ENCODE data around the gene TTC6. TPM values are rescaled to one million over a fixed set of nuclear protein-coding genes. Genes with fewer than 3 reads are reported as not detected.
A peak's percentile ranks its signal among the peaks of the same experiment; 100 is the strongest.
"Not testable (repeated sequence)": the region's sequence is repeated elsewhere in the genome, so short reads cannot be mapped to it uniquely, and the experiment has no call there.

TTC6 gene
- not detected for total RNA-seq

- no peak for DNase-seq
- H3K4me3 Mint-ChIP-seq, result peak within 1 kb of the TSS; percentile 54
- CTCF ChIA-PET, result no interaction called here
- H3K4me1 Mint-ChIP-seq (ENCODE audit: low read depth), result peaks cover 23% of the 10 kb centered on the region
- peak within 1 kb of the TSS; percentile 60 for H3K27ac Mint-ChIP-seq
- H3K36me3 Mint-ChIP-seq (ENCODE audit: low read depth), result peaks cover 24% of the 10 kb centered on the region
- H3K27me3 Mint-ChIP-seq (ENCODE audit: low read depth), result peaks cover 66% of the 10 kb centered on the region
- peak; percentile 55 for ATAC-seq
- POLR2A ChIA-PET, result no interaction called here
- H3K9me3 Mint-ChIP-seq (ENCODE audit: insufficient read depth), result peaks cover 14% of the 10 kb centered on the region
Measured at GRCh38 chr14:37594971-37595808, at the start of gene TTC6, which contains the start of gene FOXA1. TSS of gene TTC6 (plus strand) at chr14:37595629. CDS start at chr14:37622065, 26,436 bp downstream. TSS of gene FOXA1 (minus strand) at chr14:37595249. CDS start at chr14:37594972, 277 bp downstream.

- Mint-ChIP-seq H3K9me3 (ENCODE audit: insufficient read depth) (no peaks in the 10 kb centered on the region), H3K4me1 (ENCODE audit: low read depth) (no peaks in the 10 kb centered on the region), H3K27ac (no peak overlapping the region), H3K4me3 (no peak overlapping the region), H3K36me3 (ENCODE audit: low read depth) (no peaks in the 10 kb centered on the region), H3K27me3 (ENCODE audit: low read depth) (no peaks in the 10 kb centered on the region)
- no peak for DNase-seq
- ChIA-PET POLR2A (no interaction called here), CTCF (no interaction called here)
- no peak for ATAC-seq
Measured at GRCh38 chr14:37546621-37547447, 48.6 kb upstream of the TTC6 start.

- DNase-seq (no peak), ATAC-seq (no peak)
- Mint-ChIP-seq H3K27ac (no peak overlapping the region), H3K9me3 (ENCODE audit: insufficient read depth) (peaks cover 14% of the 10 kb centered on the region), H3K4me3 (no peak overlapping the region), H3K27me3 (ENCODE audit: low read depth) (no peaks in the 10 kb centered on the region), H3K36me3 (ENCODE audit: low read depth) (no peaks in the 10 kb centered on the region), H3K4me1 (ENCODE audit: low read depth) (no peaks in the 10 kb centered on the region)
- POLR2A ChIA-PET, result no interaction called here
- CTCF ChIA-PET, result no interaction called here
Measured at GRCh38 chr14:37550511-37550910, 44.9 kb upstream of the TTC6 start.

GRCh38 chr14:37551119-37551518 lies 44.3 kb upstream of the TTC6 start:
- no peak for DNase-seq
- Mint-ChIP-seq H3K27me3 (ENCODE audit: low read depth) (no peaks in the 10 kb centered on the region), H3K27ac (no peak overlapping the region), H3K9me3 (ENCODE audit: insufficient read depth) (peaks cover 14% of the 10 kb centered on the region), H3K4me3 (no peak overlapping the region), H3K4me1 (ENCODE audit: low read depth) (no peaks in the 10 kb centered on the region), H3K36me3 (ENCODE audit: low read depth) (no peaks in the 10 kb centered on the region)
- ChIA-PET CTCF (no interaction called here), POLR2A (no interaction called here)
- no peak for ATAC-seq

GRCh38 chr14:37553935-37554550 lies 41.4 kb upstream of the TTC6 start:
- CTCF ChIA-PET, result no interaction called here
- DNase-seq, result no peak
- Mint-ChIP-seq H3K36me3 (ENCODE audit: low read depth) (peaks cover 2% of the 10 kb centered on the region), H3K4me1 (ENCODE audit: low read depth) (no peaks in the 10 kb centered on the region), H3K4me3 (no peak overlapping the region), H3K27ac (no peak overlapping the region), H3K27me3 (ENCODE audit: low read depth) (no peaks in the 10 kb centered on the region), H3K9me3 (ENCODE audit: insufficient read depth) (peaks cover 14% of the 10 kb centered on the region)
- POLR2A ChIA-PET, result no interaction called here
- ATAC-seq, result no peak

GRCh38 chr14:37555596-37555995 lies 39.8 kb upstream of the TTC6 start:
- CTCF ChIA-PET; H3K4me1 Mint-ChIP-seq (ENCODE audit: low read depth); H3K36me3 Mint-ChIP-seq (ENCODE audit: low read depth); H3K27ac Mint-ChIP-seq; DNase-seq; ATAC-seq; POLR2A ChIA-PET; H3K27me3 Mint-ChIP-seq (ENCODE audit: low read depth); H3K4me3 Mint-ChIP-seq: not testable (repeated sequence)
- peaks cover 14% of the 10 kb centered on the region for H3K9me3 Mint-ChIP-seq (ENCODE audit: insufficient read depth)

GRCh38 chr14:37558740-37559139 lies 36.7 kb upstream of the TTC6 start:
- ChIA-PET CTCF (no interaction called here), POLR2A (no interaction called here)
- Mint-ChIP-seq H3K27me3 (ENCODE audit: low read depth) (no peaks in the 10 kb centered on the region), H3K4me1 (ENCODE audit: low read depth) (no peaks in the 10 kb centered on the region), H3K36me3 (ENCODE audit: low read depth) (peaks cover 2% of the 10 kb centered on the region), H3K27ac (no peak overlapping the region), H3K9me3 (ENCODE audit: insufficient read depth) (peaks cover 6% of the 10 kb centered on the region), H3K4me3 (no peak overlapping the region)
- no peak for ATAC-seq
- DNase-seq, result no peak

- CTCF ChIA-PET, result no interaction called here
- Mint-ChIP-seq H3K4me1 (ENCODE audit: low read depth) (no peaks in the 10 kb centered on the region), H3K27me3 (ENCODE audit: low read depth) (no peaks in the 10 kb centered on the region), H3K27ac (no peak overlapping the region), H3K36me3 (ENCODE audit: low read depth) (peaks cover 2% of the 10 kb centered on the region), H3K9me3 (ENCODE audit: insufficient read depth) (no peaks in the 10 kb centered on the region), H3K4me3 (no peak overlapping the region)
- DNase-seq (no peak), ATAC-seq (no peak)
- POLR2A ChIA-PET, result no interaction called here
Measured at GRCh38 chr14:37559386-37559785, 36.0 kb upstream of the TTC6 start.

GRCh38 chr14:37563189-37563588 lies 32.2 kb upstream of the TTC6 start:
- Mint-ChIP-seq H3K4me1 (ENCODE audit: low read depth) (no peaks in the 10 kb centered on the region), H3K27me3 (ENCODE audit: low read depth) (no peaks in the 10 kb centered on the region), H3K9me3 (ENCODE audit: insufficient read depth) (no peaks in the 10 kb centered on the region), H3K36me3 (ENCODE audit: low read depth) (no peaks in the 10 kb centered on the region), H3K4me3 (no peak overlapping the region), H3K27ac (no peak overlapping the region)
- no peak for ATAC-seq
- CTCF ChIA-PET, result no interaction called here
- POLR2A ChIA-PET, result no interaction called here
- no peak for DNase-seq

GRCh38 chr14:37565550-37565949 lies 29.9 kb upstream of the TTC6 start:
- Mint-ChIP-seq H3K9me3 (ENCODE audit: insufficient read depth) (no peaks in the 10 kb centered on the region), H3K27ac (no peak overlapping the region)
- POLR2A ChIA-PET, result no interaction called here

GRCh38 chr14:37566811-37567371 lies 28.5 kb upstream of the TTC6 start:
- ChIA-PET CTCF (no interaction called here), POLR2A (no interaction called here)
- no peak overlapping the region for H3K27ac Mint-ChIP-seq
- no peak overlapping the region for H3K4me3 Mint-ChIP-seq
- H3K27me3 Mint-ChIP-seq (ENCODE audit: low read depth), result no peaks in the 10 kb centered on the region
- H3K36me3 Mint-ChIP-seq (ENCODE audit: low read depth), result no peaks in the 10 kb centered on the region
- no peak for ATAC-seq
- no peak for DNase-seq
- H3K9me3 Mint-ChIP-seq (ENCODE audit: insufficient read depth), result no peaks in the 10 kb centered on the region
- no peaks in the 10 kb centered on the region for H3K4me1 Mint-ChIP-seq (ENCODE audit: low read depth)

More at GRCh38 chr14:37565550-37565949, 29.9 kb upstream of the TTC6 start:
- H3K4me1 Mint-ChIP-seq (ENCODE audit: low read depth), result no peaks in the 10 kb centered on the region
- H3K4me3 Mint-ChIP-seq, result no peak overlapping the region
- ATAC-seq, result no peak
- no peak for DNase-seq
- no peaks in the 10 kb centered on the region for H3K36me3 Mint-ChIP-seq (ENCODE audit: low read depth)
- H3K27me3 Mint-ChIP-seq (ENCODE audit: low read depth), result no peaks in the 10 kb centered on the region
- CTCF ChIA-PET, result no interaction called here

GRCh38 chr14:37569729-37570128 lies 25.7 kb upstream of the TTC6 start:
- H3K36me3 Mint-ChIP-seq (ENCODE audit: low read depth), result no peaks in the 10 kb centered on the region
- POLR2A ChIA-PET, result no interaction called here
- DNase-seq, result no peak
- CTCF ChIA-PET, result no interaction called here
- no peak overlapping the region for H3K4me3 Mint-ChIP-seq
- no peaks in the 10 kb centered on the region for H3K4me1 Mint-ChIP-seq (ENCODE audit: low read depth)
- no peaks in the 10 kb centered on the region for H3K27me3 Mint-ChIP-seq (ENCODE audit: low read depth)
- ATAC-seq, result no peak
- no peak overlapping the region for H3K27ac Mint-ChIP-seq
- H3K9me3 Mint-ChIP-seq (ENCODE audit: insufficient read depth), result no peaks in the 10 kb centered on the region

Data from activated CD8-positive, alpha-beta T cell treated with anti-CD3 and anti-CD28 coated beads, Interleukin-2, amount 10 ng/mL, durations not matched to agents 7 days and 5 days (primary cell).